Cerebellar nuclear complex (tissue), 1 donor: ENCODE results near the gene DKK3.

Experiments used
- DNase-seq, 2 experiments: peaks; one replicate each; lab custom pipeline; 2025; lab: John Stamatoyannopoulos, UW

Gene DKK3

GRCh38 chr11:12003815-12004214 lies 4.6 kb downstream of the DKK3 start:
- DNase-seq = no peak

GRCh38 chr11:12003336-12003735 lies 5.1 kb downstream of the DKK3 start:
- no peak for DNase-seq

GRCh38 chr11:12001186-12001585 lies 7.2 kb downstream of the DKK3 start:
- no peak for DNase-seq

GRCh38 chr11:11998091-11998781 lies 10.2 kb downstream of the DKK3 start:
- no peak for DNase-seq

- no peak for DNase-seq
Measured at GRCh38 chr11:11997049-11997322, 11.4 kb downstream of the DKK3 start.

- peak in 1 of 2 experiments; percentile 68 for DNase-seq
Measured at GRCh38 chr11:11996321-11997048, 11.9 kb downstream of the DKK3 start.

GRCh38 chr11:11995601-11996000 lies 12.8 kb downstream of the DKK3 start:
- no peak for DNase-seq

- peak; percentile 29 to 46 for DNase-seq
Measured at GRCh38 chr11:11993839-11994238, 14.6 kb downstream of the DKK3 start.

GRCh38 chr11:11992257-11993212 lies 15.9 kb downstream of the DKK3 start:
- no peak for DNase-seq

GRCh38 chr11:11989774-11990744 lies 18.4 kb downstream of the DKK3 start:
- DNase-seq = no peak

GRCh38 chr11:11988681-11989261 lies 19.7 kb downstream of the DKK3 start:
- DNase-seq = no peak

GRCh38 chr11:11988099-11988651 lies 20.3 kb downstream of the DKK3 start:
- DNase-seq = no peak

GRCh38 chr11:11987503-11988022 lies 20.9 kb downstream of the DKK3 start:
- no peak for DNase-seq

GRCh38 chr11:11985954-11986949 lies 22.2 kb downstream of the DKK3 start:
- no peak for DNase-seq

- no peak for DNase-seq
Measured at GRCh38 chr11:11985016-11985715, 23.3 kb downstream of the DKK3 start.

GRCh38 chr11:11984563-11984962 lies 23.9 kb downstream of the DKK3 start:
- DNase-seq = no peak

GRCh38 chr11:11983427-11983826 lies 25.0 kb downstream of the DKK3 start:
- DNase-seq = no peak

GRCh38 chr11:11982975-11983374 lies 25.5 kb downstream of the DKK3 start:
- DNase-seq = no peak

GRCh38 chr11:11982461-11982860 lies 26.0 kb downstream of the DKK3 start:
- no peak for DNase-seq
